Right ventricle myocardium superior (tissue), 1 donor: Measurements from ENCODE around the gene MBD3. TPM values are rescaled to one million over a fixed set of nuclear protein-coding genes. Genes with fewer than 3 reads are reported as not detected.
"Not testable (repeated sequence)": the region's sequence is repeated elsewhere in the genome, so short reads cannot be mapped to it uniquely, and the experiment has no call there.

ENCODE experiments used
- ATAC-seq: fragments of 200-7000 bp; cut with Tn5 transposase; one replicate; pipeline ENCODE4 v1.9.1; 2020; ENCODE audit warnings: mild to moderate bottlenecking; ENCODE audit not compliant: poor library complexity
- DNase-seq: peaks from one replicate; pipeline ENCODE4 v3.0.0-alpha.2; 2020
- intact Hi-C: fragments of 100-400 bp; cut with DNase I; formaldehyde crosslinking; loops from one replicate; pipeline ENCODE4 v1.11.2; 2022
- long read RNA-seq: library from polyadenylated mRNA; unstranded; transcript quantifications from one replicate; pipeline ENCODE4 v2.0.0, GENCODE V29; 2021
- total RNA-seq: library from RNA; stranded (reverse); fragmentation: NEBNext Ultra II Directional; extraction: Animal tissue kit (Norgen Biotek cat#: 25700); gene quantifications from one replicate; pipeline ENCODE4 v1.2.1, GENCODE V29; 2021
- donor health status: DM: no; HTN: yes; CAD: no; lungs with severe emphysema.

MBD3 gene
- total RNA-seq: 52.4 TPM
- long read RNA-seq, full-length matches to known transcripts: 216 of 292 reads
- long read RNA-seq, partial matches to known transcripts: 49 of 292 reads
- long read RNA-seq, other reads (novel, unspliced or antisense): 27 of 292 reads

GRCh38 chr19:1592755-1593500, at the start of gene MBD3:
MBD3 (minus strand) TSS chr19:1592865; CDS start chr19:1592631, 234 bp downstream.
- intact Hi-C loops: no loop called here
- DNase-seq: peak; percentile 96

GRCh38 chr19:1640893-1641448, 48.3 kb upstream of the MBD3 start:
- ATAC-seq, intact Hi-C loops, DNase-seq: not testable (repeated sequence)

More at GRCh38 chr19:1592755-1593500, at the start of gene MBD3:
- peak; percentile 94 for ATAC-seq

- ATAC-seq (no peak), DNase-seq (no peak)
- intact Hi-C loops: no loop called here
Observed at GRCh38 chr19:1636325-1637236, 43.9 kb upstream of the MBD3 start.

GRCh38 chr19:1634938-1635243, 42.2 kb upstream of the MBD3 start:
- DNase-seq (no peak), ATAC-seq (no peak)
- intact Hi-C loops: no loop called here

- DNase-seq: no peak
- intact Hi-C loops: no loop called here
- ATAC-seq: no peak
Observed at GRCh38 chr19:1634242-1634937, 41.7 kb upstream of the MBD3 start.

- ATAC-seq: no peak
- DNase-seq: no peak
- intact Hi-C loops: no loop called here
Observed at GRCh38 chr19:1633269-1633826, 40.7 kb upstream of the MBD3 start.

- intact Hi-C loops: no loop called here
- ATAC-seq: no peak
- DNase-seq: no peak
Observed at GRCh38 chr19:1632462-1633268, 40.0 kb upstream of the MBD3 start.

GRCh38 chr19:1631557-1632100, 39.0 kb upstream of the MBD3 start:
- intact Hi-C loops: no loop called here
- DNase-seq (no peak), ATAC-seq (no peak)

GRCh38 chr19:1630811-1631210, 38.1 kb upstream of the MBD3 start:
- no peak for DNase-seq
- ATAC-seq: no peak
- intact Hi-C loops: no loop called here

- intact Hi-C loops: no loop called here
- ATAC-seq (no peak), DNase-seq (no peak)
Observed at GRCh38 chr19:1630012-1630411, 37.3 kb upstream of the MBD3 start.

- intact Hi-C loops: no loop called here
- DNase-seq (no peak), ATAC-seq (no peak)
Observed at GRCh38 chr19:1629256-1629808, 36.7 kb upstream of the MBD3 start.

GRCh38 chr19:1627194-1627593, 34.5 kb upstream of the MBD3 start:
- no peak for DNase-seq
- intact Hi-C loops: no loop called here

GRCh38 chr19:1626417-1627010, 33.8 kb upstream of the MBD3 start:
- DNase-seq (no peak), ATAC-seq (no peak)
- intact Hi-C loops: no loop called here

More at GRCh38 chr19:1627194-1627593, 34.5 kb upstream of the MBD3 start:
- no peak for ATAC-seq

- DNase-seq (peak; percentile 64), ATAC-seq (peak; percentile 57)
- intact Hi-C loops: no loop called here
Observed at GRCh38 chr19:1624458-1624857, 31.8 kb upstream of the MBD3 start.

- intact Hi-C loops: no loop called here
- DNase-seq (no peak), ATAC-seq (no peak)
Observed at GRCh38 chr19:1622541-1622940, 29.9 kb upstream of the MBD3 start.

GRCh38 chr19:1622007-1622406, 29.3 kb upstream of the MBD3 start:
- intact Hi-C loops: no loop called here
- ATAC-seq (no peak), DNase-seq (no peak)

- DNase-seq: no peak
- intact Hi-C loops: no loop called here
- ATAC-seq: no peak
Observed at GRCh38 chr19:1621574-1621973, 28.9 kb upstream of the MBD3 start.
